K562 (cell line): ENCODE results near the gene SOCS4. TPM values are rescaled to one million over a fixed set of nuclear protein-coding genes. Genes with fewer than 3 reads are reported as not detected.

ENCODE experiments used
- CLOCK ChIP-seq: fragments of 250-450 bp; sonication (Bioruptor Pico); IDR thresholded peaks from 2 replicates; pipeline ENCODE4 v1.4.0; 2020; ENCODE audit warnings: mild to moderate bottlenecking, moderate library complexity, borderline replicate concordance
- CTBP1 ChIP-seq: fragments of 450-650 bp; IDR thresholded peaks from 2 replicates; pipeline ENCODE4 v1.6.1; 2016; ENCODE audit warnings: borderline replicate concordance
- DMBX1 ChIP-seq: fragments of 250-450 bp; sonication (Bioruptor Pico); IDR thresholded peaks from 2 replicates; pipeline ENCODE4 v1.8.0; 2022; ENCODE audit warnings: inconsistent platforms, mild to moderate bottlenecking, moderate library complexity, borderline replicate concordance
- E4F1 ChIP-seq: fragments of 250-450 bp; sonication (Bioruptor Pico); IDR thresholded peaks from 2 replicates; pipeline ENCODE4 v1.5.0; 2021; ENCODE audit warnings: mild to moderate bottlenecking, borderline replicate concordance
- ELK1 ChIP-seq: sonication (generic); formaldehyde crosslinking; IDR thresholded peaks from 2 replicates; pipeline ENCODE4 v1.8.1; 2022; ENCODE audit warnings: missing genetic modification reagents
- IRF9 ChIP-seq: fragments of 450-650 bp; IDR thresholded peaks from 2 replicates; pipeline ENCODE4 v1.6.1; 2016; ENCODE audit warnings: missing biosample characterization, missing genetic modification characterization
- NCOA1 ChIP-seq: fragments of 450-650 bp; IDR thresholded peaks from 2 replicates; pipeline ENCODE4 v1.6.1; 2016; ENCODE audit warnings: low read depth
- NCOA4 ChIP-seq: fragments of 450-650 bp; IDR thresholded peaks from 2 replicates; pipeline ENCODE4 v1.6.1; 2018; ENCODE audit warnings: mild to moderate bottlenecking; ENCODE audit not compliant: partially characterized antibody
- OTX1 ChIP-seq: fragments of 450-650 bp; formaldehyde crosslinking; IDR thresholded peaks from 2 replicates; pipeline ENCODE4 v1.4.0; 2022; ENCODE audit warnings: mild to moderate bottlenecking
- PML ChIP-seq: IDR thresholded peaks from 2 replicates; pipeline ENCODE4 v1.6.1; 2012; ENCODE audit warnings: low read length, inconsistent platforms
- THRB ChIP-seq: fragments of 450-650 bp; formaldehyde crosslinking; conservative IDR thresholded peaks from 2 replicates; pipeline ENCODE4 v1.4.0; 2022; ENCODE audit warnings: mild to moderate bottlenecking, missing genetic modification characterization
- YBX1 ChIP-seq: fragments of 450-650 bp; IDR thresholded peaks from 2 replicates; pipeline ENCODE4 v1.7.1; 2016; ENCODE audit warnings: mild to moderate bottlenecking
- ZBTB17 ChIP-seq: fragments of 450-650 bp; formaldehyde crosslinking; IDR thresholded peaks from 2 replicates; pipeline ENCODE4 v1.4.0; 2020; ENCODE audit warnings: mild to moderate bottlenecking
- ZBTB43 ChIP-seq: sonication (generic); formaldehyde crosslinking; IDR thresholded peaks from 2 replicates; pipeline ENCODE4 v1.8.0; 2023; ENCODE audit warnings: mild to moderate bottlenecking, missing genetic modification reagents
- ZNF175 ChIP-seq: fragments of 200-800 bp; sonication (Bioruptor generic); IDR thresholded peaks from 2 replicates; pipeline ENCODE4 v1.6.1; 2016; ENCODE audit warnings: low read depth, mild to moderate bottlenecking, missing genetic modification characterization, missing compliant biosample characterization
- ZNF217 ChIP-seq: sonication (generic); formaldehyde crosslinking; IDR thresholded peaks from 2 replicates; pipeline ENCODE4 v1.8.0; 2022; ENCODE audit warnings: mild to moderate bottlenecking, missing genetic modification reagents
- ZNF232 ChIP-seq: sonication (generic); formaldehyde crosslinking; IDR thresholded peaks from 2 replicates; pipeline ENCODE4 v1.8.0; 2022; ENCODE audit warnings: mild to moderate bottlenecking, missing genetic modification reagents
- polyA plus RNA-seq, 8 experiments: library from polyadenylated mRNA; depleted of rRNA in 4 of 8; stranded (reverse) in 5 of 8; unstranded in 3 of 8; fragments of >200 nt; fragmentation: Nextera tagmentation in 2 of 8; fragmentation: Illumina TruSeq in 1 of 8; extraction: Ambion mirVana in 2 of 8; extraction: Trizol in 1 of 8; gene quantifications; 2 replicates each; pipeline versions ENCODE4 v1.2.1 to v1.2.3, GENCODE V29; 2011 to 2014; ENCODE audit warnings: inconsistent platforms in 1 of 8, missing spikeins in 1 of 8
- total RNA-seq, 7 experiments: library from RNA; depleted of rRNA in 6 of 7; stranded (reverse); fragments of >200 nt in 6 of 7; fragmentation: Illumina TruSeq in 2 of 7; extraction: Trizol in 2 of 7; gene quantifications; 2 replicates each; pipeline versions ENCODE4 v1.2.1 to v1.2.3, GENCODE V29; 2011 to 2021; ENCODE audit warnings: low replicate concordance in 1 of 7

Gene SOCS4
- total and polyA plus RNA-seq, 9 of the 15 experiments (the other 6 are each of a cell fraction or from before 2014, with no cell fraction given) = 2.6 to 12.7 (median 9.7) TPM

- TF ChIP-seq ELK1 (no peak), YBX1 (no peak), OTX1 (CRISPR knock-in tag) (peak; percentile 77; the same call in 1 of the 2 replicates), ZBTB17 (peak; percentile 71), IRF9 (tag) (no peak), PML (peak; percentile 89), DMBX1 (CRISPR knock-in tag) (no peak), THRB (CRISPR knock-in tag) (no peak), ZNF217 (CRISPR knock-in tag) (no peak), CTBP1 (peak; percentile 90), CLOCK (no peak), ZNF175 (CRISPR knock-in tag) (0 out of 2 replicates have a peak, but pooled peaks have one; percentile 70), NCOA1 (peak; percentile 37; the same call in 1 of the 2 replicates), NCOA4 (no peak), ZBTB43 (no peak), E4F1 (CRISPR knock-in tag) (no peak), ZNF232 (CRISPR knock-in tag) (no peak)
Observed at GRCh38 chr14:55051423-55052268, 24.6 kb downstream of the SOCS4 start, which contains the start of gene MAPK1IP1L (continued).
